Suprapubic skin (tissue), 4 donors: ENCODE data around the gene ACOT4. TPM values are rescaled to one million over a fixed set of nuclear protein-coding genes. Genes with fewer than 3 reads are reported as not detected.
"Not testable (repeated sequence)": the region's sequence is repeated elsewhere in the genome, so short reads cannot be mapped to it uniquely, and the experiment has no call there.

Experiments used
- DNase-seq, 2 donors: peaks; one replicate each; pipeline ENCODE4 v3.0.0-alpha.2; 2019; ENCODE audit warnings: low spot score in 2 of 2
- H3K27ac ChIP-seq: fragments of 200-600 bp; sonication (generic); one replicate; pipeline ENCODE4 v1.5.1; 2019
- H3K27me3 ChIP-seq: fragments of 200-600 bp; sonication (generic); one replicate; pipeline ENCODE4 v1.5.1; 2019
- H3K36me3 ChIP-seq: fragments of 200-600 bp; sonication (generic); one replicate; pipeline ENCODE4 v1.5.1; 2019
- H3K4me1 ChIP-seq: fragments of 200-600 bp; sonication (generic); one replicate; pipeline ENCODE4 v1.5.1; 2019
- H3K4me3 ChIP-seq: fragments of 200-600 bp; sonication (generic); one replicate; pipeline ENCODE4 v1.5.1; 2019; ENCODE audit warnings: mild to moderate bottlenecking
- H3K9me3 ChIP-seq: fragments of 200-600 bp; sonication (generic); one replicate; pipeline ENCODE4 v1.5.1; 2019
- CTCF ChIP-seq, 2 donors: fragments of 200-600 bp in 1 of 2; fragments of 450-650 bp in 1 of 2; sonication (generic) in 1 of 2; IDR thresholded peaks; one replicate each; pipeline ENCODE4 v1.5.1; 2016 to 2019; ENCODE audit warnings: antibody characterized with exemption in 2 of 2, mild to moderate bottlenecking in 1 of 2, moderate library complexity in 1 of 2
- EP300 ChIP-seq: sonication (generic); formaldehyde crosslinking; IDR thresholded peaks from one replicate; pipeline ENCODE4 v1.6.1; 2017; ENCODE audit warnings: antibody characterized with exemption
- POLR2A ChIP-seq, 2 donors: fragments of 450-650 bp; IDR thresholded peaks; one replicate each; pipeline ENCODE4 v1.6.1; 2017; ENCODE audit warnings: antibody characterized with exemption in 2 of 2, mild to moderate bottlenecking in 2 of 2, moderate library complexity in 2 of 2
- POLR2AphosphoS5 ChIP-seq, 3 donors: sonication (generic); formaldehyde crosslinking; IDR thresholded peaks; one replicate each; pipeline ENCODE4 v1.6.1; 2017; ENCODE audit warnings: antibody characterized with exemption in 3 of 3
- WGBS: methylation state at CpG from one replicate; pipeline ENCODE4 v1.1.5; 2018; 5-methylcytosine and 5-hydroxymethylcytosine counted together
- total RNA-seq, 4 donors: library from RNA; depleted of rRNA; stranded (reverse); fragments of >200 nt; gene quantifications; one replicate each; pipeline ENCODE4 v1.1.0, GENCODE V29; 2016

Gene ACOT4
- total RNA-seq, 4 donors from 2014 or later: 0.72 to 2.4 (median 1.7) TPM

- Histone ChIP-seq H3K27ac (no peak overlapping the region), H3K27me3 (no peaks in the 10 kb centered on the region), H3K4me1 (peaks cover 16% of the 10 kb centered on the region), H3K36me3 (no peaks in the 10 kb centered on the region), H3K9me3 (no peaks in the 10 kb centered on the region), H3K4me3 (peak overlapping the region; percentile 62)
- peak; percentile 74 to 78 for DNase-seq
- WGBS: 19% methylated on average over 37 of the region's 44 CpGs
- TF ChIP-seq POLR2AphosphoS5 (IDR thresholded peaks at IDR 0.05): no peak
- TF ChIP-seq CTCF (IDR thresholded peaks at IDR 0.05): peak; percentile 68 to 76
Observed at GRCh38 chr14:73633116-73634010, 41.7 kb downstream of the ACOT4 start.

- Histone ChIP-seq H3K4me3 (peak overlapping the region; percentile 62), H3K36me3 (no peaks in the 10 kb centered on the region), H3K27ac (no peak overlapping the region), H3K9me3 (no peaks in the 10 kb centered on the region), H3K27me3 (no peaks in the 10 kb centered on the region), H3K4me1 (peaks cover 16% of the 10 kb centered on the region)
- peak in 1 of 2 donors; percentile 65 for DNase-seq
- TF ChIP-seq CTCF (IDR thresholded peaks at IDR 0.05) (no peak), POLR2AphosphoS5 (IDR thresholded peaks at IDR 0.05) (no peak), POLR2A (IDR thresholded peaks at IDR 0.05) (no peak), EP300 (no peak)
- WGBS: 12% methylated on average over 28 of the region's 53 CpGs
Observed at GRCh38 chr14:73634011-73634833, 42.5 kb downstream of the ACOT4 start.

GRCh38 chr14:73636355-73636754 is 44.7 kb downstream of the ACOT4 start:
- not testable (repeated sequence) for H3K4me3 ChIP-seq, DNase-seq, H3K27me3 ChIP-seq, H3K36me3 ChIP-seq, H3K9me3 ChIP-seq, H3K27ac ChIP-seq
- H3K4me1 ChIP-seq: peaks cover 16% of the 10 kb centered on the region
- 77% methylated on average over 10 of the region's 10 CpGs for WGBS

- WGBS: 85% methylated on average over 5 of the region's 5 CpGs
- DNase-seq: no peak
- Histone ChIP-seq H3K27ac (no peak overlapping the region), H3K4me1 (peaks cover 16% of the 10 kb centered on the region), H3K4me3 (no peak overlapping the region), H3K9me3 (no peaks in the 10 kb centered on the region), H3K36me3 (no peaks in the 10 kb centered on the region), H3K27me3 (no peaks in the 10 kb centered on the region)
- TF ChIP-seq POLR2A (IDR thresholded peaks at IDR 0.05) (no peak), CTCF (IDR thresholded peaks at IDR 0.05) (no peak), POLR2AphosphoS5 (IDR thresholded peaks at IDR 0.05) (no peak), EP300 (no peak)
Observed at GRCh38 chr14:73637830-73638229, 46.2 kb downstream of the ACOT4 start.

GRCh38 chr14:73640796-73641365 is 49.2 kb downstream of the ACOT4 start:
- Histone ChIP-seq H3K27ac (no peak overlapping the region), H3K36me3 (no peaks in the 10 kb centered on the region), H3K4me3 (no peak overlapping the region), H3K4me1 (peaks cover 10% of the 10 kb centered on the region), H3K27me3 (no peaks in the 10 kb centered on the region), H3K9me3 (no peaks in the 10 kb centered on the region)
- TF ChIP-seq CTCF (IDR thresholded peaks at IDR 0.05) (no peak), POLR2AphosphoS5 (IDR thresholded peaks at IDR 0.05) (no peak), EP300 (no peak), POLR2A (IDR thresholded peaks at IDR 0.05) (no peak)
- 93% methylated on average over 5 of the region's 5 CpGs for WGBS
- DNase-seq: no peak
